Activated naive CD8-positive, alpha-beta T cell treated with anti-CD3 and anti-CD28 coated beads, Interleukin-2, amount 50 U/mL, for 16 hours (primary cell): ENCODE data around the gene TALDO1.
A peak's percentile ranks its signal among the peaks of the same experiment; 100 is the strongest.

Experiments
- DNase-seq: peaks from one replicate; pipeline ENCODE4 v3.0.0-alpha.2; 2020; ENCODE audit warnings: low read depth, low spot score

The TALDO1 gene

DNA sequence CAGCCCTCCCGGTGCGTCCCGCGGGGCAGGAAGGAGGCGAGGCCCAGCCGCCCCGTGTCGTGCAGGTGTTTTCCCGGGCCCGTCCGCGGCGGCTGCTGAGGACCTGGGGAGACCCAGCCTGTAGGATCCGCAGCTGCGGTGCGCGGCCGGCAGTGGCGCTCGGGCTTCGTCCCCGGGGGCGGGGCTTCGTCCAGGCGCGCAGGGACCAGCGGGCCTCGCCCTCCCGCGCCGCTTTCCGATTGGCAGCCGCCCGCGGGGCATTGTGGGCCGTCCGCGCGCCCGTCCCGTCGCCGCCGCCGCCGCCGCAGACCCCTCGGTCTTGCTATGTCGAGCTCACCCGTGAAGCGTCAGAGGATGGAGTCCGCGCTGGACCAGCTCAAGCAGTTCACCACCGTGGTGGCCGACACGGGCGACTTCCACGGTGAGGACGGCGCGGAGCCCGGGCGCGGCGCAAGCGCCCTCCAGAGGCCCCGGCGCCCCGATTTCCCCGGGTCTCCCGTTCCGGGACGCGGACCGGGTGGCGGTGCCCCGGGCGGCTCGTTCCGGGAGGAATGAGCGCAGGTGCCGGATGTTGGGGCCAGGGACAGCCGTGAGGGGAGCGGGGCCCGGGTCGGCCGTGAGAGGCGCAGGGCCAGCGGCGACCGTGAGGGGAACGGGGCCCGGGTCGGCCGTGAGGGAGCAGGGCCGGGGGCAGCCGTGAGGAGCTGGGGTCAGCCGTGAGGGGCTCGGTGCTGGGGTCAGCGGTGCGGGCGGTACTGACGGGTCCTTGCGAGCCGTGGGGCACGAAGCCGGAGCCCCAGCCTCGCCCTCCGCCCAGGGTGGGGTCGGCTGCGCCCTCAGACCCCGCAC, at the start of gene TALDO1:
Gene TALDO1, plus strand, starts transcription at position 307 of the 849 bp plus-strand sequence. Its CDS starts 18 bp downstream, at position 325.
- DNase-seq, result peak; percentile 50

DNA sequence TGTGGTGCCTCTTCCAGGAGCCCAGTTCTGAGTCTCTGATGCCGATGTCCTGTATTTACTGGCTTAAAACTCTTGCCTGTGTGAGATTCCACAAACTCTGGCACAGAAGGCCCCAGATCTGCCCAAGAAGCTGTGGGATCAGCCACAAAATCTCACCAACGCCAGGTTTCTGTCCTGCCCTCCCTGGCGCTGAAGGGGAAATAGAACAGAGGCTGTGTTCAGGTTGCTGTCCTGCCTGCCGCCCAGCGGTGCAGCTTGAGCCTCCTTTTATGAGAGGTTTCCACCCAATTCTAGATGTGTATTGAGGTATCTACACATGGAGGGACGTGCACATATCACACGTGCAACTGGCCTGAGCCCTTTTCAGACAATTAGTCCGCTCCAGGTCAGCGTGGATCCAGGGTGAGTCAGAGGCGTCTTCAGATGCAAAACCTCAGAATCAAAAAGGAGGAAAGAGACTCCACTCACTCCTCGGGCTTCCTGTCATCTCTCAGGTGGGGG, 49.4 kb upstream of the TALDO1 start:
- DNase-seq, result no peak

DNA sequence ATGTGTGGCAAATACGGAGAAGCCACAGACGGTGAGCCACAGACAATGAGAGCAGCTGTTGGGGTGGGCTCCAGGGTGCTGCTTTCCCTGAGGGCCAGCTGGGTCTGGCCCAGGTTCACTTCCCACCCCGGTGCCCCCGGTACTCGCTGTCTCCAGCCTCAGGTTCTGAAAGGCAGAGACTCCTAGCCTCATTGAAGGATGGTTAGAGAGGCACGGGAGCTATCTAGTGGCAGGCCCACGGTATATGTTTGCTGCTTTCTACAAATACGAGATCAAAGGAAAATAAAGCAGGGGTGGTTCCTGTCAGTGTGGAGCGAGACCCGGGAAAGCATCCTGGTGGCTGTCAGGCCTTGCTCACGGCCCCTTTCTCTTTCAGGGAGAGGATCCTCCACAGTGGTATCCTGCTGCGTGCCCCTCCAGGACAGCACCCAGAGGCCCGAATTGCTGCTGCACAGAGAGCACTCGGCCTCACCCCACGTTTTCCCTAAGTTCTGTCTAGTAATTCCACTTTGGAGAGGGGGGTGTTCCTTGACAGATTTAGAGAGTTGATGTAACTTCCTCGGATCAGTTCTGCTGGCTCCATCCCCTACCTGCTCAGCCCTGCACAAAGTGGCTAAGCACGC, 48.7 kb upstream of the TALDO1 start:
- no peak for DNase-seq

DNA sequence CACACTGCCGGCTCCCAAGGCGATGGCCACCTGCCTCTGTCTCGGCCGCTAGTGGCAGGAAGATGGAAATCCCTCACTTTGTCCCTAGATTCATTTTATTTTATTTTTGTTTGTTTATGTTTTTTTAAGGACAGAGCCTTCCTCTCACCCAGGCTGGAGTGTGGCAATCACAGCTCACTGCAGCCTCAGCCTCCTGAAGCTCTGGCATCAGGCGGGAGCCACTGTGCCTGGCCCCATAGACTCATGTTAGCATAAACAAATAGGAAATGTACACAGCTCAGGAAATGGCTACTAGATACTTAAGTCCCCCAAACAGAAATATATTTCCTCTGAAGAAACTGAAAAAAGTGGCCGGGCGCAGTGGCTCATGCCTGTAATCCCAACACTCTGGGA, 48.2 kb upstream of the TALDO1 start:
- DNase-seq, result no peak

DNA sequence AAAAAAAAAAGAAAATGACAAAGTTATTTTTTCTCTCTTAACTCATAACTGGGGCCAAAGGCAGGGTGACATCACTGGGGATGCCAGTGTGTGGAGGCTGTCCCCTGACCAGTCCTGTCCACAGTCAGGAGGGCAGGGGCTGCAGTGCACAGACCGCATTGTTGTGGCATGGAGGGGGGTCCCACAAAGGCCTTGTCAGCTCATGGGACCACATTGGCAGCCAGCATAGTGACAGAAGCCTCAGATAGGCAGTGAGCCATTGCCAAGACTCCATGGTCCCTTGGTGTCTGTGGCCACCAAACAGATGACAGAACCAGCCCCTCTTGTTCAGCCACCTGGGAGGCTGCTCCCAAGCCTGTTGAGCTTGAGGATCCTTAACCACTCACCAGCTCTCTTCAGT, 47.5 kb upstream of the TALDO1 start:
- no peak for DNase-seq

DNA sequence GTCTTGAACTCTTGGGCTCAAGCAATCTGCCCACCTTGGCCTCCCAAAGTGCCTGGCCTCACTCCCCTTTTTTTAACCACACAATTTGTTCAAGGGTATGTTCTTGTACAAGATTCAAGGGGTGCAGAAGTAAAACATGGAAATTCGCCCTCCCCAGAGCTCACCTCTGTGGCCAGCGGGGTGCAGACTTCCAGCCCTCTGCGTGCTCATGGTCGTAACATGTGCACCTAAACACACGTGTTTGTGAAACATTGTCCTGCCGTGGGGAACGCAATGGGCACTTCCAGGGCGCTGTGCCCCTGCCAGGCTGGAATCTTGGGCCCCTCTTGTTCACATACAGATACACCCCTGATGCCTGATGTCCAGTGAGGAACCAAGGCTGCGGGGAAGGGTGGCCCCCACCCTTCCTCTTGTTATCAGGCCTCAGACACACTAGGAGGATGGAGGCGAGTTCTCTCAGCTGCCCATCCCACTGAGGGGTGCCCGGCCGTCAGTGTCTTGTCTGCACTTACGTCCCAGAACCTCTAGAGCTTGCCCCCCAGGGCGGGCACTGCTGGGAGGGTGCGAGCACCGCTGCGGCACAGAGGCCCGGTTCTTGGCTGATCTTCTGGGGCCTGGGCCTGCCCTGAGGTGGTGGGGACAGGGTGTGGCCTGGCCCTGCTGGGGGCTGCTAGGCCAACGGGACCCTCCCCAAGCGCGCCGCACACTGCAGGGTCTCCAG, 45.4 kb upstream of the TALDO1 start:
- DNase-seq, result no peak

DNA sequence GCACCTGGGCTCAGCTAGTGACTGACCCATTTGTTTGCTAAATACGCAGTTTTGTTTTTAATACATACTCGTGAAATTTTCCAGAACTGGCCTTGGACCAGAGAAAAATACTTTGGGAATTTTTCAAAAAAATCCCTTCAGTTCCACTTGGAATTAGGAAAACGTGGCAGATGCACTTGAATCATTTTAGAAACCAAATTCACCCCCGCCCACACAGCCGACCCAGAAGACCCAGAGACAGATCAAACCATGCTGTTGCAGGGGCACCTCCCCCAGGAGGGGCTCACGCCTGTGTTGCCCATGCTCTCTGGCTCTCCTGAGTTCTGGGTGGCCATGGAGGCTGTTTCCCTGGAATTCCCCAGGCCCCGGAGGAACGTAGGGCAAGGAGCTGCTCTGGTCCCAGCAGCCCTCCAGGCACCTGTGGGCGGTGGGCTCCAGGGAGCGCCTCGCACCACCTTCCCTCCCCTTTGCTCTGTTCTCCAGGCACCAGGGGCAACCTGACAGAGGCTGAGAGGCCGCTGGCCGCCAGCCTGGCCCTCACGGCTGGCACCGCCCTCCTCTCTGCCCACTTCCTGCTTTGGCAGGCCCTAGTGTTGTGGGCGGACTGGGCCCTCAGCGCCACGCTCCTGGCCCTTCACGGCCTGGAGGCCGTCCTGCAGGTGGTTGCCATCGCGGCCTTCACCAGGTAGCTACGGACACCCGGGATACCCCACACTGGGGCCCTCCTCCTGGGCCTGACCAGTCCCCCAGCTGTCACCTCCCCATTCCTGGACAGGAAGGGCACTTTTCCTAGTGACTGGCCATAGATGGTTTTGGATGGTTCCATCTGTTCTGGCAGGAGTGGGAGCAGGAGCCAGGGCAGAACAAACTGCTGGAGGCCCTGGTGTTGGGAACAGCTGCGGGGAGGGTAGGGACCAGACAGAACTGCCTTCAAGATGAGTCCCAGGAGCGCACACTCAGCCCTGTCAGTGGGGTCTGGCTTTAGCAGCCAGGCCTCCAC, 44.5 kb upstream of the TALDO1 start:
- DNase-seq, result no peak

DNA sequence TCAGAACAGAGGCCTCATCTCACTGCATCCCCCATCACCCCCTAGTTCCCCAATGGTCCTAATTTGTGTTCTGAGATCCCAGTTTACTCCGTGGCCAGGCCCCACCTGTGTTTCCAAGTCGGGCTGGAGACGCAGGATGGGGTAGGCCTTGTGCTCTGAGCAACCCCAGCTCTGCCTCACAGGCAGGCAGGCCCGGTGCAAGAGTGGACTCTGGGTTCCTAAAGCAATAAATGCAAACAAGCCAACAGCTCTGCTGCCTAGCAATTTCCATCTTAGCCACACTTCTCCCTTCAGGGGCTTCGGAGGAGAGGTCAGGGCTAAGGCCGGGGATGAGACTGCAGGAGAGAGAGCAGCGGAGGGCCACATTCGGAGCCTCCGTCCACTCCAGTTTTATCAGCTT, 43.8 kb upstream of the TALDO1 start:
- DNase-seq, result no peak

DNA sequence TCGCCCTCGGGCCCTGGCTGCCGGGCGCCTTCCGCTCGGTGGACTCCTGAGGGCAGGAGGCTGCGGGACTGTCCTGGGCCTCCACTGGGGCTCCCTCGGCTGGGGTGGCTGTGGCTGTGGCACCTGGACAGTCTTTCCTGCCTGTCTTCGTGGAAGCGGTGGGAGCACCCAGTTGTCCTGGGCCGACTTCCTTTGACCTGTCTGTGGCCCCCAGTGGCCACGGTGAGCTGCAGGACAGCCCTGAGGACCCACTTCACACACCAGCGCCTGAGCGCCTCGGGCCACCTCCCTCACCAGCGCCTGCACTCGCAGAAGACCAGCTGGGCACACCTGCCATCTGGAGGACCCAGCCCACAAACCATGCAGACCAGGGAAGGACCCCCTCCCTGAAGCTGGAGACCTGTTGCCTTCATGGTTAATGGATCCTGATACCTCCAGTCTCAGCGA, 43.0 kb upstream of the TALDO1 start:
- DNase-seq, result no peak

DNA sequence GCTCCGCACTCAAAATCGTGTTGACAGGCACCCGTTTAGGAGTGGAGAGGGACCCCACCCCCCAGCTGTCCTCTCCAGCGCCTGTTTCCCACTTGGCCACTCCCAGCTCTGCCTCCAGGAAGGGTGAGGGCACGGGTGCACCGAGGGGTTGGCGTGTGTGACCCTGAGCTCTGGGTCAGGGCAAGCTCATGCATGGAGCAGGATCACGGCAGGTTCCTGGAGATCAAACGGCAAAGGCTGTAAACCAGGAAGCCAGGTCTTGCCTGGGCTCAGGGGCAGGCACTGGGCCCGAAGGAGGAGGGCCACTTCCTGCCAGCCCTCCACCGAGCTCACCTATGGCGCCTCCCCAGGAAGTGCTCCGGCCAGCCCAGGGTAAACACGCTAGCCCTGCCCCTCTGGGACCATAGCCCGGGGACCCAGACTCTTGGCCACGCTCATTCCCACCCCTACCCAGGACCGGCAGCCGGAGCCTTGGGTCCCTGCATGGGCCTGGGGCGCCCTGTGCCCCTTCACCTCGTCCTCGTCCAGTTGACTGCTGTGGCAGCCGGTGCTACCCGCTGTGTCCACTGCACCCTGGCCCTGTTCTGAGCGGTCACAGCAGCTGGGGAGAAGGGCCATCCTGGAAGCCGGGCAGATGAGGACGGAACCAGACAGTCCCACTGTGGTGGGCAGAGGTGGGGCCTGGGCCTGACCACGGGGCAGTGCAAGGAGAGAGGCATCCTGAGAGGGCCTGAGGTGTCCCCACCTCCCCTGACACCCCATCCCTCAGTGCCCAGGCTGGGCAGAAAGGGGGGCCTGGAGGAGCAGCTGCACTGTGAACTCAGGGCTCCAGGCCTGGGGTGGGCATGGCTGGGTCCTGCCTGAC, 42.3 kb upstream of the TALDO1 start:
- DNase-seq, result no peak

DNA sequence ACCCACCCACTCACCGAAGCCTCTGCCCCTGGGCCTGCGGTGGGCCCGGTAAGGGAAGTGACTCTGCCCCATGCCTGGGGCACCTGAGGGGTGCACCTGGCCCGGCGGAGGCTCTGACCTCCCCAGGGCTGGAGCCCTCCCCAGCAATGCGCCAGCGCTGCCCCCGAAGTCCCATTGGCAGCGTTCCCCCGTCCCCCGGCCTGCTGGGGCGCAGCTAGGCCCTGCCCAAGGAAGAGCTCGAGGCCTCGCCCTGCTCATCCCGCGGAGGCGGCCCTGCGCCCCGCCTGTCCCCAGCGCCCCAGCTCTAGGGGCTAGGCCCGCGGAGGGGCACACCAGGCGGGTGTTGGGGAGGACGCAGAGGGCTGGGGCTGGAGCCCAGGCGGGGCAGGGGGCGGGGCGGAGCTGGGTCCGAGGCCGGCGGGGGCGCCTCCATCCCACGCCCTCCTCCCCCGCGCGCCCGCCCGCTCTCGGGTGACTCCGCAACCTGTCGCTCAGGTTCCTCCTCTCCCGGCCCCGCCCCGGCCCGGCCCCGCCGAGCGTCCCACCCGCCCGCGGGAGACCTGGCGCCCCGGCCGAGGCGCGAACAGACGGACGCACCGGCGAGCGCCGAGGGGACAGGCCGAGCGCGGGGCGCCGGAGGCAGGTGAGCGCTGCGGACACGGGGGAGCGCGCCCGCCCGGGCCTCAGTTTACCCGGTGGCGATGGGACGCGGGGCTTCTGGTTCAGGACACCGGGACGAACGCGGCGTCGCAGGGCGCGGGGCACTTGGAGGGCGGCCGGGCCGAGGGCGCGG, 41.4 kb upstream of the TALDO1 start, which contains the start of gene EPS8L2:
Gene EPS8L2, plus strand, starts transcription at position 586 of the 793 bp plus-strand sequence. CDS start 3,177 bp downstream, outside the sequence.
- DNase-seq, result no peak

DNA sequence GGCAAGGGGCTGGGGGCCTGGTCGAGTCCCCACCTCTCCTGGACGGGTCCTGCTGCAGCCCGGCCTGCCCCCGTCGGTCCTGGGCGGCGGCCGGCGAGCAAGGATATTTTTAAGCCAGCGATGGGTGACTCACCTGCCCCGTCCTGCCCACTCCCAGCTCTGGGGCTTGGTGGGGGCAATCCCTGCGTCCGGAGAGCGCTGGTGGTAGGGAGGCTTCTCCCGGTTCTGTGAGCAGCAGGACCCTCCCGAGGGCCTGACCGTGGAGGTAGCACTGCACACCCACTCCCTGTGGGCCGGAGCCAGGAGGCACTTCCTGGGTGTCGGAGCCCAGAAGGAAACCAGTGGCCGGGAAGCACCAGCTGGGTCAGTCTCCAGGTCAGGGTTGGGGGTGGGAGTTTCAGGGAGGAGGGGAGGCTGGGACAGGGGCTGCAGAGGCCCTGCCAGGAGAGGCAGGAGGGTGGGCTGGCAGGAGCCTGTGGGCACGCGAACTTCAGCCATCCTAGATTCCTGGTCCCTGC, 40.8 kb upstream of the TALDO1 start:
- no peak for DNase-seq

DNA sequence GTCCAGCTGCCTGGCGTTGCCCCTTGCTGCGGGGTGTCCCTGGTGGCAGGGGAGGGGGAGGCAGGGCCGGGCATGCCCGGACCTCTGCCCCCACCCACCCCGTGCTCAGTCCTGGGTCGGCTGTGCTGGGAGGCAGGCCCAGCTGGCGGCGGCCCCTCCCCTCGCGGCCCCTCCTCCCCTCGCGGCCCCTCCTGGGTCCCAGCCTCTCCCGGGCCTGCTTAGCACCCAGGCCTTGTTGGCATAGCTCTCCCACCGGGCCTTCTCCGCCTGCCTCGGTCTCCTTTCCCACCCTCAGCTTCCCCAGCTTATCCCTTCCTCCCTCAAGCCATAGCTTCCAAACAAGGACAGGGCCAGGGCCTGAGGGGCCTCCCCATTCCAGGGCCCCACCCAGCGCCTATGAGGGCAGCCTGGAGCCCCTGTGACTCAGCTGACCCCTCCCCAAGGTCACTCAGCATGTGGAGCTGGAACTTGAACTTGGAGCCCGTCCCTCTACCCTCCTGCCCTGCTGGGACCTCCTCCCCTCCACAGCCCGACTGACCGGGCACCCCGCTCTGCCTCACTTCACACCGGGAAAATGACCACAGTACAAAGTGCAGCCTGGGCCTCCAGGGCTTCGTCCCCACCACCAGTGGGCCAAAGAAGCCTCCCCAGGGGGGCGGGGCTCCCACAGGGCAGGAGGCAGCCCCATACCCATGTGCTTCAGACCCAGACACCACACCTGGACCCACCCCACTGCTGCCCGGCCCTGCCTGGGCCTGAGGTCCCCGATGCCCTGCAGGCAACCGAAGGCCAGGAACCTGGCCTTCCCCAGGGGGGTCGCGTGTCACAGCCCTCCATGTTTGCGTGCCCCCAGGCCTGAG, 40.1 kb upstream of the TALDO1 start:
- DNase-seq, result no peak

DNA sequence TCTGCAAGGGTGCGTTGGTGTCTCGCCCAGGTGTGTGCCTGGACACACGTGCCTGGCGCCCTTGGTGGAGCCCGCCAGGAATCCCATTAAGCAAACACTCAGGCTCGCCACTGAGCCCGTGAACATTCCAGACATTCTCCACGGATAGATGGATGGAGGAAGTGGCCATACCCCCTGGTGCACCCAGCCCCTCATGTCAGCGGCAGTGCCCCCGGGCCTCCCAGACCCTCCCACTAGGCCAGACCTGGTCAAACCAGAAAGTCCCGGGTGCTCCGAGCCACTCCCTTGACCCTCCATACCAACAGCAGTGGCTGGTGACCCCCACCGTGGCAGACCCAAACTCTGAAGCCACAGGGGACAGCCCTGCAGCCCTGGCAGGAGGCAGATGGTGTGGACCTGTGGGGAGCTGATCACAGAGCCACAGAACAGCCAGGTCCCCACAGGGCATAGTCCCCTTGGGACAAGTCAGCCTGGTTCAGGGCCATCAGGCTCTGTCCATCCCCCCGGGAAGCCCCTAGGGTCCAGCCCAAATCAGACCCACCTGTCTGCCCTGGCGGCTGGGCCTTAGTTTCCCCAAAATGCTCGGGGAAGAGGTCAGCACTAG, 39.3 kb upstream of the TALDO1 start:
- DNase-seq, result no peak

DNA sequence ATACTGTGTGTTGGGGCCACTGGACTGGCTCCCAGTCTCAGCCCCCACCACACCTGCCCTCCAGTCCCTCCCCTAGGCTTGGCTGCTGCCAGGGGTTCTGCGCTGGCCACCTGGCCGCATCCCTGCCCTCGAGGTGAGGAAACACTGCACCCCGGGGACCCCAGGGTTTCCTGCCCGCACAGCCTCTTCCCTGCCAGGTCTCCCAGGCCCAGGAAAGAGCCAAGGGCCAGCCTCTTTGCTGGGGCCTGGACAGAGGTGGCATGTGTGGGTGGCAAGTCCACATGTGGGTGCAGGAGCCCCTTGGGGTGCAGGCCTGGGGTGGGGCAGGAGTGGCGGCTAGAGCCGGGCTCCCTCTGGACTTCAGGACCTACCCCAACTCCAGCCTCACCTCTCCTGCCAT, 38.8 kb upstream of the TALDO1 start:
- DNase-seq, result no peak

DNA sequence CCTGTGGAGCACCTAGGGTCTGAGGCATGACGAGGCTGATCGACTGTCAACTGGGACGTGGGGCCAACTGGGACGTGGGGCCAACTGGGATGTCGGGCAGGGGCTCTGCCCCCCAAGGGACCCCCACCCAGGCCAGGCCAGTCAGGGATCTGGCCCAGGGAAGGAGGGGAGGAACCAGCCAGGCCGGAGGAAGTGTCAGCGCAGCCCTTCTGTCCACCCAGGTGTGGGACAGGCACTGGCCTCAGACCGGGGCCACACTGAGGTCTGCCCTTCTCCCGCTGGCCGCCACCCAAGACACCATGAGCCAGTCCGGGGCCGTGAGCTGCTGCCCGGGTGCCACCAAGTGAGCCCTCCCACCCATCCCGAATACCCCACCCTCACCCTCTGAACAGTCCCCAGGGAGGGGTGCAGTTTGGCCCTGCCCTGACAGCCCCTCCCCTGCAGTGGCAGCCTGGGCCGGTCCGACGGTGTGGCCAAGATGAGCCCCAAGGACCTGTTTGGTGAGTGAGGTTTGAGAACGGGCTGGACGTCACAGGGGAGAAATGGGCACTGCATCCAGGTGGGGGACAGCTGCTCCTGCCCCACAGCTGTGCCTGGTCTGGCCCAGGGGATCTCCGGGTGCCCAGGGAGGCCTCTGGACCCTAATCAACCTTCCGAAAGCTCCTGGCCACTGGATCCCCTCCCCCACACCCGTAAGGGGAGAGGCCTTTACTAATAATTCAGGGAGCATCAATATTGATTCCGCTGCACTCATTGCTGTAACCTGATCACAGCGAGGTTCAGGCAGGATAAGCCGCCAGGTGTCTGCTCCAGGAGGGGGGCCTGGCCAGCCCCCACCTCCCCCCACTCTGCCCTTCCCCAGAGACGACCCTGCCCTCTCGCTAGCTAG, 37.9 kb upstream of the TALDO1 start:
- no peak for DNase-seq
